Gastrocnemius medialis (tissue), 4 donors: ENCODE measurements around the gene GMFB.

ENCODE experiments used
- POLR2A ChIP-seq, 2 donors: fragments of 450-650 bp; IDR thresholded peaks; one replicate each; pipeline ENCODE4 v1.6.1; 2017; ENCODE audit warnings: antibody characterized with exemption in 2 of 2, mild to moderate bottlenecking in 2 of 2, moderate library complexity in 2 of 2
- TF ChIP-seq, protein P1 (sequence below), 5 experiments: fragments of 450-650 bp in 3 of 5; fragments of 200-600 bp in 2 of 5; sonication (generic) in 2 of 5; IDR thresholded peaks in 4 of 5; conservative IDR thresholded peaks in 1 of 5; 1 replicate in 4 of 5; 2 replicates in 1 of 5; pipeline ENCODE4 v1.5.1; 2016 to 2019; ENCODE audit warnings: antibody characterized with exemption in 5 of 5, mild to moderate bottlenecking in 3 of 5, moderate library complexity in 3 of 5

DNA sequence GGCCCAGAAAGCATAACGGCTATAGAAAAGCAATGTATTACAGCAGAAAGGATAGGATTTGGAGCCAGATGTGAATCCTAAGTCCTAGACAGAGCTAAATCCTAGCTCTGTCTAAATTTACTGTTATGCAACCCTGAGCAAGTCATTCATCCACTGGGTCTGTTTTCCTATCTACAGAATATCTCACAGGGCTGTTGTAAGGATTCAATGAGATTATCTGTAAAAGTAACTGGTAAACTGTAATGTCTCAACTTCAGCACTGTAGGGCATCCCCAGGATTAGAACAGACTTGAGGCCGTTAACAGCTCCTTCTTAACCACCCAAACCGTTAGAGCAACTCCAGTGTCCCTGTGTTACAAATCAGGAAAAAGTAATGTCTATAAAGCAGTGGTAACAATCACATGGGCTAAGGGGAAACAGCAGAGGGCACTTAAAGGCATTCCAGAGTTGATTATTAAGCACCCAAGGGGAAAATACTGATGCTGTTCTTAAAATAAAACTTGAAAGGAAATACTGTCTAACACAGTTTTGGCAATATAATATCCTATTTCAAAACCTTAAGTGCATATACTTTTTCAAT is 10.1 kb downstream of the GMFB start:
- TF ChIP-seq, protein P1, sequence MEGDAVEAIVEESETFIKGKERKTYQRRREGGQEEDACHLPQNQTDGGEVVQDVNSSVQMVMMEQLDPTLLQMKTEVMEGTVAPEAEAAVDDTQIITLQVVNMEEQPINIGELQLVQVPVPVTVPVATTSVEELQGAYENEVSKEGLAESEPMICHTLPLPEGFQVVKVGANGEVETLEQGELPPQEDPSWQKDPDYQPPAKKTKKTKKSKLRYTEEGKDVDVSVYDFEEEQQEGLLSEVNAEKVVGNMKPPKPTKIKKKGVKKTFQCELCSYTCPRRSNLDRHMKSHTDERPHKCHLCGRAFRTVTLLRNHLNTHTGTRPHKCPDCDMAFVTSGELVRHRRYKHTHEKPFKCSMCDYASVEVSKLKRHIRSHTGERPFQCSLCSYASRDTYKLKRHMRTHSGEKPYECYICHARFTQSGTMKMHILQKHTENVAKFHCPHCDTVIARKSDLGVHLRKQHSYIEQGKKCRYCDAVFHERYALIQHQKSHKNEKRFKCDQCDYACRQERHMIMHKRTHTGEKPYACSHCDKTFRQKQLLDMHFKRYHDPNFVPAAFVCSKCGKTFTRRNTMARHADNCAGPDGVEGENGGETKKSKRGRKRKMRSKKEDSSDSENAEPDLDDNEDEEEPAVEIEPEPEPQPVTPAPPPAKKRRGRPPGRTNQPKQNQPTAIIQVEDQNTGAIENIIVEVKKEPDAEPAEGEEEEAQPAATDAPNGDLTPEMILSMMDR (IDR thresholded peaks at IDR 0.05 in 4 of 5, conservative IDR thresholded peaks at IDR 0.05 in 1 of 5), result no peak
- TF ChIP-seq POLR2A (IDR thresholded peaks at IDR 0.05), result no peak
